ENCODE data around the gene CALHM4. TPM values are rescaled to one million over a fixed set of nuclear protein-coding genes. Genes with fewer than 3 reads are reported as not detected.

CALHM4 gene
- total and polyA plus RNA-seq, 3 donors from 2014 or later = 0.25 to 1.2 TPM; not detected in 1

DNA sequence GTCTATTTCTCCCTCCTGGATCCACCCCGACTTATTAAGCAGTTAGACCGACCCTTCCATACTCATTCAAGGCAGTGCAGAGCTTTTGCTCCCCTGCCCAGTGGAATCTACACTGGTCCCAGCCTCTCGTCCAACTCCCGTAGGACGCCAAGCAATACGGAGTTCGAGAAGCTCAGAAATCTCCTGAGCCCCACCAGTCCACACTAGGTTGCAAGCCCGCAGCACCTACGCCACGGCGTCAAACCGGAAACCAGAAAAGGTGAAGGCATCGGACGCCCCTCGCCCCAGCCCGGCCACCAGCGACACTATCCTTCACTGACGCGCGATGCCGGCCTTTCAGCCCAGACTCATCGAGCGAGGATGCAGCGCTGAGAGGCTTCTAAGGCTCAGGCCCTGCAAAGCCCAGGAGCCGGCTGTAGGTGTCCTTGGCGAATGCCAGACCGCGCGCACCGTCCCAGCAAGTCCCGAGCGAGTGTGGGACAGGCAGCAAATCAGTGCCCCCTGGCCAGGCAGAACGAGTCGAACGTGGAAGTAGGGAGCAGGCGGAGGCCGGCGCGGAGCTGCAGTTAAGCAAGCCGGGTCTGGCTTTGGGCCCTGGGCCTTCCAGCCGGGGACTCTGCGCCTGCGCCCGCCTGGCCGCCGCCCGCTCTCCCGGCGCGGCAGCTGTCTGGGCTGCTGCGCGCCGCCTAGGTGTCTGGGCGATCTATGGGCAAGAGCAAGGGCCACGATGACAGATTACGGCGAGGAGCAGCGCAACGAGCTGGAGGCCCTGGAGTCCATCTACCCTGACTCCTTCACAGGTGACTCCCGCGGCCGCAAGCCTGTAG is 17.5 kb downstream of the CALHM4 start, which contains the start of gene RWDD1:
Gene RWDD1, plus strand, starts transcription at position 649 of the 827 bp plus-strand sequence. Its CDS starts 79 bp downstream, at position 728.
- Histone ChIP-seq H3K4me1 (peaks cover 14% of the 10 kb centered on the region), H3K27me3 (no peaks in the 10 kb centered on the region), H3K4me3 (peak within 1 kb of the TSS; percentile 79 to 80), H3K27ac (peak within 1 kb of the TSS; percentile 37 to 83), H3K36me3 (ENCODE audit: low read depth, missing control alignments) (no peaks in the 10 kb centered on the region), H3K9me3 (no peaks in the 10 kb centered on the region)
- peak; percentile 32 for TF ChIP-seq POLR2A (IDR thresholded peaks at IDR 0.05)
- TF ChIP-seq, protein P1, sequence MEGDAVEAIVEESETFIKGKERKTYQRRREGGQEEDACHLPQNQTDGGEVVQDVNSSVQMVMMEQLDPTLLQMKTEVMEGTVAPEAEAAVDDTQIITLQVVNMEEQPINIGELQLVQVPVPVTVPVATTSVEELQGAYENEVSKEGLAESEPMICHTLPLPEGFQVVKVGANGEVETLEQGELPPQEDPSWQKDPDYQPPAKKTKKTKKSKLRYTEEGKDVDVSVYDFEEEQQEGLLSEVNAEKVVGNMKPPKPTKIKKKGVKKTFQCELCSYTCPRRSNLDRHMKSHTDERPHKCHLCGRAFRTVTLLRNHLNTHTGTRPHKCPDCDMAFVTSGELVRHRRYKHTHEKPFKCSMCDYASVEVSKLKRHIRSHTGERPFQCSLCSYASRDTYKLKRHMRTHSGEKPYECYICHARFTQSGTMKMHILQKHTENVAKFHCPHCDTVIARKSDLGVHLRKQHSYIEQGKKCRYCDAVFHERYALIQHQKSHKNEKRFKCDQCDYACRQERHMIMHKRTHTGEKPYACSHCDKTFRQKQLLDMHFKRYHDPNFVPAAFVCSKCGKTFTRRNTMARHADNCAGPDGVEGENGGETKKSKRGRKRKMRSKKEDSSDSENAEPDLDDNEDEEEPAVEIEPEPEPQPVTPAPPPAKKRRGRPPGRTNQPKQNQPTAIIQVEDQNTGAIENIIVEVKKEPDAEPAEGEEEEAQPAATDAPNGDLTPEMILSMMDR (IDR thresholded peaks at IDR 0.05) = peak in 2 of 3 experiments; percentile 25 to 37
- DNase-seq = peak; percentile 99
- WGBS, 2 donors = 0 to 1% methylated on average over 36 to 60 of the region's 62 CpGs
- intact Hi-C loops (cut with DNase I; ENCODE audit: low total_unique reads) = no loop called here

DNA sequence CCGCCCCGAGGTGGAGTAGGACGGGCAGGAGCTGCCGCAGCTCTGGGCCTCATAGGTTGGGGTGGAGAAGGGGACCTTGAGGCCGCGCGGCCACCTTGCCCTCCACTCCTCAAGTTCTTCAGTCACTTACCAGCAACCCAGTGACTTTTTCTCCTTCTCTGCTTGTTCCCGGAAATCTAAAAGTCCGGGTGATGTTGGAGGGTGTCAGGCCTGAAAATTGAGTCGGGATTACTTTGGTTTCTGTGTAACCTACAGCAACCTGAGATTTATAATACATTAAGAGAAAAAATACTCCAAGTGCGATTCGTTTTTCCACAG is 18.1 kb downstream of the CALHM4 start:
- Histone ChIP-seq H3K27ac (peak overlapping the region; percentile 37 to 83), H3K27me3 (no peaks in the 10 kb centered on the region), H3K4me1 (peaks cover 14% of the 10 kb centered on the region), H3K4me3 (peak overlapping the region; percentile 79 to 80), H3K9me3 (no peaks in the 10 kb centered on the region), H3K36me3 (ENCODE audit: low read depth, missing control alignments) (no peaks in the 10 kb centered on the region)
- no peak for DNase-seq
- 0% methylated on average over 12 of the region's 12 CpGs for WGBS, 2 donors
- TF ChIP-seq POLR2A (IDR thresholded peaks at IDR 0.05) = no peak
- TF ChIP-seq, protein P1 (IDR thresholded peaks at IDR 0.05) = no peak
- intact Hi-C loops (cut with DNase I; ENCODE audit: low total_unique reads) = no loop called here

DNA sequence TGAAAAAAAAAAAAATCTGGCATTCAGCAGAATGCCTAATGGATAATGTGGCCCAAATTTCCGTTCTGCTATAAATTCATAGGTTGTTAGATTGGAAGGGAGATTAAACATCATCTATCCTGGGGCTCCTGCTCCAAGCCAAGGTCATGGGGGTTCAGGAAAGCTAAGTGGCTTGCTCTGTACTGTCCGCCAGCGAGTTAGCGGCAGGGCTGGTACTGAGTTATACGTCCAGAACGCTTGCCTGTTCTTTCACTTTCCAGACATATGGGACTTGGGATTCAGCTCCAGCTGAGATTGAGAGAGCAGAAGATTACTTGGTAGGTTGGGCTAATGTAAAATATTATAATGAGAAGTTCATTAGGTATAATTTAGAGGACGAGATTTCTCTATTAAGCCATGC is 18.6 kb downstream of the CALHM4 start:
- Histone ChIP-seq H3K9me3 (no peaks in the 10 kb centered on the region), H3K27me3 (no peaks in the 10 kb centered on the region), H3K36me3 (ENCODE audit: low read depth, missing control alignments) (no peaks in the 10 kb centered on the region), H3K27ac (peak overlapping the region; percentile 37 to 83), H3K4me3 (peak overlapping the region; percentile 79 to 80), H3K4me1 (peaks cover 14% of the 10 kb centered on the region)
- peak; percentile 57 for DNase-seq
- intact Hi-C loops (cut with DNase I; ENCODE audit: low total_unique reads) = no loop called here
- no peak for TF ChIP-seq POLR2A (IDR thresholded peaks at IDR 0.05)
- TF ChIP-seq, protein P1 (IDR thresholded peaks at IDR 0.05) = no peak
- WGBS, 2 donors = 1% methylated on average over 7 of the region's 7 CpGs

DNA sequence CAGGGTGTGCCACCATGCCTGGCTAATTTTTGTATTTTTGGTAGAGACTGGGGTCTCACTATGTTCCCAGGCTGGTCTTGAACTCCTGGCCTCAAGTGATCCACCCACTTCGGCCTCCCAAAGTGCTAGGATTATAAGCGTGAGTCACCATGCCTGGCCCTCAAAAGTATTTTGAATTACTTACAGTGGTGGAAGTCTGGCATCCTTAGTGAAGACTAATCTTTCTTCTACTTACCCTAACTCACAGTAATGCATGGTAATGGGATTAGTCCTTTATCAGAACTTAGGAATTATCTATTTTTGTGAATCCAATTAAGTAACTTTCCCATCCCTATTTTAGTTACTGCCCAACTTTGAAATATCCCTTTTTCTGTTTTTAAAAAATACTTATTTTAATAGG is 21.7 kb downstream of the CALHM4 start:
- TF ChIP-seq, protein P1 (IDR thresholded peaks at IDR 0.05) = no peak
- TF ChIP-seq POLR2A (IDR thresholded peaks at IDR 0.05) = no peak
- H3K9me3 ChIP-seq = no peaks in the 10 kb centered on the region
- 86 to 94% methylated on average over 2 of the region's 2 CpGs for WGBS, 2 donors
- peaks cover 10% of the 10 kb centered on the region for H3K4me1 ChIP-seq
- no peak for DNase-seq
- intact Hi-C loops (cut with DNase I; ENCODE audit: low total_unique reads) = no loop called here
- H3K27me3 ChIP-seq = no peaks in the 10 kb centered on the region
- H3K36me3 ChIP-seq (ENCODE audit: low read depth, missing control alignments) = no peaks in the 10 kb centered on the region
- no peak overlapping the region for H3K27ac ChIP-seq
- H3K4me3 ChIP-seq = no peak overlapping the region
